ENCODE results near the gene C9orf78.

- TF ChIP-seq POLR2A (IDR thresholded peaks at IDR 0.05; ENCODE audit: low read depth, low read length) (no peak), POLR2AphosphoS5 (IDR thresholded peaks at IDR 0.05; ENCODE audit: low read depth, low read length) (no peak), SPI1 (IDR thresholded peaks at IDR 0.05; ENCODE audit: low read depth, low read length) (no peak)
These were observed 43.2 kb upstream of the C9orf78 start for GRCh38 chr9:129878291-129878690.
